Left kidney (tissue), 2 donors: ENCODE measurements around the gene ZNF774. TPM values are rescaled to one million over a fixed set of nuclear protein-coding genes. Genes with fewer than 3 reads are reported as not detected.
"Not testable (repeated sequence)": the region's sequence is repeated elsewhere in the genome, so short reads cannot be mapped to it uniquely, and the experiment has no call there.

ENCODE experiments used
- DNase-seq: peaks from one replicate; pipeline ENCODE4 v3.0.0-alpha.2; 2013
- polyA plus RNA-seq: library from polyadenylated mRNA; unstranded; fragments of 120-200 nt; gene quantifications from one replicate; pipeline ENCODE4 v1.2.1, GENCODE V29; 2013; ENCODE audit not compliant: insufficient read length

ZNF774 gene
- polyA plus RNA-seq, 1 donor = 5.4 TPM

DNA sequence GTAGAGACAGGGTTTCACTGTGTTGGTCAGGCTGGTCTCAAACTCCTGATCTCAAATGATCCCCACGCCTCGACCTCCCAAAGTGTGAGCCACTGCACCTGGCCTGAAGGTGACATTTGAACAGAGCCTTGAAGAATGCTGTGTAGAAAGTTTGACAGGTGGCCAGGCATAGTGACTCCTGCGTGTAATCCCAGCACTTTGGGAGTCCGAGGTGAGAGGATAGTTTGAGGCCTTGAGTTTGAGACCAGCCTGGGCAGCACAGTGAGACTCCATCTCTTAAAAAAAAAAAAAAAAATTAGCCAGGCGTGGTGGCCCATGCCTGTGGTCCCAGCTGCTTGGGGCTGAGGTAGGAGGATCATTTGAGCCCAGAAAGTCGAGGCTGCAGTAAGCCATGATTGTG, 37.4 kb downstream of the ZNF774 start:
- DNase-seq = no peak

DNA sequence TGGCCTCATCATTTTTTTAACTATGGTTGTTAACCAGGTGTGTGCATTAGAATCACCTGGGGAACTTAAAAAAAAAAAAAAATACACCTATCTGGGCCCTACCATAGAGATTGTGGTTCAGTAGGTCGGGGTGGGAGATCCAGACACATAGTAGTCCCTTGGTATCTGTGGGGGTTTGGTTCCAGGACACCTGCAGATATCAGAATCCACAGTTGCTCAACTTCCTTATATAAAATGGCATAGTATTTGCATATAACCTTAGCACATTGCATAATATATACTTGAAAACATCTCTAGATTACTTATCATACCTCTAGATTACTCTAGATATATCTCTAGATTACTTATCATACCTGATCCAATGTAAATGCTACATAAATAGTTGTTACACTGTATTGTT, 41.0 kb downstream of the ZNF774 start:
- DNase-seq = no peak

DNA sequence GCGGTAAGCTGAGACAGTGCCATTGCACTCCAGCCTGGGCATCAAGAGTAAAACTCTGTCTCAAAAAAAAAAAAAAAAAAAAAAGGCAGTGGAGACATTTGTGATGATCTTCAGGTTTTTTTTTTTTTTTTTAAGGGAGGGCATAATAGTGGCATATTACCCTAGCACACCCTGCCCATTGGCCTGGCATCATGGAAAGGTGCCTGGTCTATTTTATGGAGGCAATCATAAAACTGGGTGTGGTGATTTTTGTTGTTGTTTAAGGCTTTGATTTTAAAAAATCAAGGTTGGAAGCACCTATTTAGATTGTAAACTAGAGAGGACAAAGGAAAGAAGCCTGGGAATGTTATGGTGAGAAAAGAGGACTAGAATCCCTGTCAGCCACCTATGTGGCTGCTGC, 42.0 kb downstream of the ZNF774 start:
- no peak for DNase-seq

DNA sequence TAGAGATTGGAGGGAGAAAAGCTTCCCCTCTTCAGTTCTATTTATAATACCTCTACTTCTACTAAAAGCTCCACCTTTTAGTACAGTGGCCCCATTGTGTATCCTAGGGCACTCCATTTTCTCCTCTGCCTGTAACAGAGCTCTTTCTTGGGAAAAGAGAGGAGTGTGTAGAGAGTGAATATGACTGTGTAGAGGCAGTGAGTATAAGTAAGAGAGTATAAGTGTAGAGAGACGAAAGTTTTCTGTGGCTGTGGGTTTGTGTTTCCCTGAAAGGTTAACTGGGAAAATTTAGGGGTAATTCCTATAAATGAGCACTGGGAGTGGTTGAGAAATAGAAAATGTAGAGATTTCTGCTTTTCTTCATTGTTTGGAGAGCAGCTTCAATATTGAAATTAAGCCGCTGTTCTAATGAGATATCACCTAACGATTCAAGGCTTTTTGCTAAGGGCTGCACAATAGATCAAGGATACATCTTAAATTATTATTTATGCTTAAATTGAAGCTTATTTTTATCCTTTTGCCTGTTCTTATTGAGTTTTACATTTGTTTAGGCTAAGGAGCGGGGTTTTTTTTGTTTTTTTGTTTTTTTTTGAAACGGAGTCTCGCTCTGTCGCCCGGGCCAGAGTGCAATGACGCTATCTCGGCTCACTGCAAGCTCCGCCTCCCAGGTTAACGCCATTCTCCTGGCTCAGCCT, 42.8 kb downstream of the ZNF774 start:
- no peak for DNase-seq

DNA sequence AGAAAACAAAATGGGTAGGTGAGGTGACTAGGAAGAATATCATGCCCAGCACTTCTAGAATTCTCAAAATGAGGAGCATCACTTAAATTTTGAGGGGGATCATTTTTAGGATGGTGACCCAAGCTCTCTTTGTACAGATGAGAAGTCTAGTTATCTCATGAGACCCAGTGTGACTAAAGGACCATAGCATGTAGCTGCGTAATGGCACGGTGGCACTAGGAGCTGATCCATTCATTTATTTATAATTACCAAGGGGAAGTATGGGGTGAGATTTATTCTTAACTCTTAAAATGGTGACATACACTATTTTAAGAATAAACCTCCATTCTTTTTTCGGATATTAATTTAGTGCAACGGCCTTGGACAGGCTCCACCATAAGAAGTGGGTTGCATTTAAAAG, 44.2 kb downstream of the ZNF774 start:
- no peak for DNase-seq

DNA sequence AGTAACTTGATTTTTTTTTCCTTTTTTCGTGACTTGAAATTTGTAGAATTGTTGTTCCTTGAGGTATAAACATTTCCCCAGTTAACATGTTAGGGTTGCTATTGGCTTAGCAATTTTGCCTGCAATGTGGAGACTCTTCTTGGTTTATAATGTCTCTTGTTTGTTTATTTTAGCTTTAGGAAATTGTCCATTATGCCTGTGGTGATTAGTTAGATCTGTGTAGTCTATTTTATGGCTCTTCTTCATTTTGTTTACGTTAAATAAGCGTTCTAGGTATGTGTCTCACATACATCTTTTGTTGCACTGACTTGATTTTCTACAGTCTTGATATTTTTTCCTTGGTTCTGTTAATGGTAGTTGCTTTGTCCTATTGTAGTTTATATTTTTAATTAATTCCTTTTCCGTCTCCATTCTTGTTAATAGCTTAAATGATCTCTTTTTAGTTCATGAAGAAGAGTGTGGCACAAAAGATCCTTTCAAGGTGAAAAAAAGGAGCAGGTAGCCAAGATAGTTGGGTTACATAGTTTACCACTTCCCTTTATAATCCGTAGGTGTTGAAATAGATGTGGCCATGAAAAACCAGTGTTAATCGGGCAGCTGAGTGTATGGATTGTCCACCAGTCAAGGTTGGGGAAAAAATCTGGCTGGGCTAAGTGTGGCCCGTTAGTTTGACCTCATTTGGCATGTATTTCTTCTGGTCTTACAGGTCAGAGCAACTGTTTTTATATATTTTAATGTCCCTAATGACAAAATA, 48.1 kb downstream of the ZNF774 start:
- no peak for DNase-seq

DNA sequence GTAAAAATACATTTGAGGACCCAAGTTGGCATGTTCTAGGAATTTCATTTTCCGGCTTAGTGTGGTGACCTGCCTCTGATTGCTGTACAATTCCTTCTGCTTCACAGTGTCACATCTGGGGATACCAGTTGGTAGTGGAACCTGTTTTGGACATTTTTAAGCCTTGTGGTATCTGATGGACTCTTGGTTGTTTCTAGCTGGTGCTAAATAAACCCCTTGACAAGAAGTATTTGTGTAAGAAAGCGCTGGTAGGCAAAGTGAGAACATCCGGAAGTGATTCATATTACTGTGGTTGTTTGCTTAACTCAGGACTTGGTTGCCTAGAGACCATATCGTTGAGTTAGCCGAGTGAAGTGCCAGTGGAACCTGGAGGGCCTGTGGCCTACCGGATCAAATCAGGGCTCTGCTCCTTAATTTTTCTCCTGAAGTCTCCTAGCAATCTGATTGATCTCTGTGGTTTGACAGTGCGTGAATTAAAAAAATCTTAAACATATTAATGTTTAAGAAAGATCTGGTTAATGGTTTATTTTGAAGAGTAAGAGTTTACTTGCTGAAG, 48.8 kb downstream of the ZNF774 start:
- DNase-seq = peak; percentile 89

DNA sequence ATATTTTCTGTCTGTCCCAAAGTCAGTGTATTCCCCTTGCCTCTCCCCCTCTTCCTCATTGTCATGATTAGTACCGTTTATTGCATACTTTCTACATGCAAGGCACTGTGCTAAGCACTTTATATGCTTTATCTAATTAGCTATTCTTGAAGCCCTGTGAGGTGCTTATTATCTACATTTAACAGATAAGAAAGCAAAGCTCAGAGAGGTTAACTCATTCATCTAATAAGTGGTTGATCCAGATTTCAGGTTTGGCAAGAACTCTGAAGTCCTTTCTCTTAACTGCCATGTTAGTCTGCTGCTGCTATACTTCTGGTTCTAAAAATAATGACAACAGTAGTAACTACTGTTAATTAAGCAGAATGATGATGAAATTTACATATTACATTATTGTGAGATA, 49.4 kb downstream of the ZNF774 start:
- DNase-seq = no peak

DNA sequence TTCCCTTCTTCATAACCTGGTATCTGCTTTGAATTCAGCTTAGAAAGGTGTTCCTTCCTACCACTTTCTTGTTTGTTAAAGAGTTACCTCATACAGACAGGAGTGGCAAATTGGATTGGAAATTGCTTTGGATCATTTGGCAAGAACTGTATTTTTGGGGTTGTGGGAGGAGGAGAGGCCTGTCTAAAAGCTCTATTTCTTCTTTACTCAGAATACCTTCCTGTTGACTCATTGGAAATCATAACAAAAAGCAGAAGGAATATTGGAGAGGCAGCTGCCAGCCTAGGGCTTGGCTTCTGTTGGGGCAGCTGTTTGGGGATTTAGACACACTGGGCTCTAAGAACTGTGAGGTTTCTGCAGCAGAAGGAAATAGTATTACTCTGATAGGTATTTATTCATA, 50.1 kb downstream of the ZNF774 start:
- DNase-seq = no peak

DNA sequence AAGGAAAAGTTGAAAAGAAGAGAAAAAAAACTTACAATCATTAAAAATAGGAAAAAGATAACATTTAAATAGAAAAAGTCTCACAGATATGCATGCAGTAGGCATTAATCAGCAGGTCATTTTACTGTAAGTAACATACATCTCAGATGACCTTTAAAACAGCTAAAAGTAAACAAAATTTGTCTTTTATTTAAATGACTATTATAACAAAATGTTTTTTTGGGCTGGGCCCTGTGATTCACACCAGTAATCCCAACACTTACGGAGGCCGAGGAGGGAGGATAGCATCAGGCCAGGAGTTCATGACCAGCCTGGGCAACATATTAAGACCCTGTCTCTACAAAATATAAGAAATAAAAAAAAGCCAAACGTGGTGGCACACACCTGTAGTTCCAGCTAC, 50.7 kb downstream of the ZNF774 start:
- no peak for DNase-seq

DNA sequence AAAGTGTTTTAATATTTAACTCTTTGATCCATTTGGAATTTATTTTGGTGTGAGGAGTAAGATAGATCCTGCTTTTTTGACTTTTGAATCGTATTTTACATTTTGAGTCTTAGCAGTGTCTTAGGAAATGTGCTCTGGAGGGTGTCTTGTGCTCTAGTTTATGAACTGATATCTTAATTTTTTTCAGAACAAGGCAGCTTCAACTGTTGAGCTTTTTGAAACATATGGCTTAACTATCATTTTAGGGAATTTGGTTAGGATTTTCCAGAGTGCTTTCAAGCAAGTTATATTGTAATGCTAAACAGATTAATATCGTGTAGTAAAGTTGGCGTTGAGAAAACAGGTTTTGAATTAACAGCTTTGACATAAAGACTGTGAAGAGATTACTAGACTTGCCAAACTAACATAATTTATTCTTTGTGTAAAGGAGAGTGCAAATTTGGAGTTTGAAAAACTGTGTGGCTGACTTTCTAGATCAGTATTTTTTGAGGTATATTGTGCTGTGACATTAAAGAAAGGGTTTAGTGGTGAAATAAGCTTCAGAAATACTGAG, 53.0 kb downstream of the ZNF774 start:
- DNase-seq = no peak

DNA sequence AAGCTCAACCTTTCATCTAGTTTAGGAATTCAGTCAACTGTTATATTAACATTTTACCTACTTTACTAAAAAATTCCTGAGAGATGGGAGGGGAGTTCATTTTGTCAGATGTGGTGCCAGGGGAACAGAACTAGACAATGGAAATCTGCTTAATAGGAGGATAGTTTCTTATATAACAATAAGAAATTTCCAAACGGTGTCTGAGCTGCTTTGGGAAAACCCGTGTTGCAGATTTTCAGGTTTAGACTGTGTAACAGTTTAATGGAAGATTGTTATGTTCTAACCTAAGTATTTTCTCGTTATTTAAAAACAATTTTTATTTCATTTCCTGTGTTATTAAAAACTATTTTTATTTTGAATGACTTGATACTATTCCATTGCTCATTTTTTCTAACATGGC, 55.3 kb downstream of the ZNF774 start:
- no peak for DNase-seq

DNA sequence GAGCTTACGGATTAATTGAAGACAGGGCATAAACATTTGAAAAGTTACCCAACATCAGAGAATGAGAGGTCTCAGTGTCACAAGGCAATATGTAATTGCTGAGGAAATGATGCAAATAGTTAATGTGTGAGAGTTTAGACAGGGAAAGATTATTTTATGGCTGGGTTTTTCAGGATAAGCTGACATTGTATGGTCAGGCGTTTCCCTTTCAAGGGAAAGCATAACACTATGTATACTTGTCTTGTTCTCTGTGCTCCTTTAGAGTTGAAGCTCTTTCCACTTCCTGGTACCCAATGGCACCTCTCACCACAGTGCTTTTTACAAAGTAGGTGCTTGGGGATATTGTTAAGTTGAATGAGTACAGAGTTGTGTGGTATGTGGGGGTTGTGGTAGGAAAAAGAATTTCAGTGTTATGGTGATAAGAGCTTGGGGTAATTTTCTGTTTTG, 55.8 kb downstream of the ZNF774 start:
- no peak for DNase-seq

DNA sequence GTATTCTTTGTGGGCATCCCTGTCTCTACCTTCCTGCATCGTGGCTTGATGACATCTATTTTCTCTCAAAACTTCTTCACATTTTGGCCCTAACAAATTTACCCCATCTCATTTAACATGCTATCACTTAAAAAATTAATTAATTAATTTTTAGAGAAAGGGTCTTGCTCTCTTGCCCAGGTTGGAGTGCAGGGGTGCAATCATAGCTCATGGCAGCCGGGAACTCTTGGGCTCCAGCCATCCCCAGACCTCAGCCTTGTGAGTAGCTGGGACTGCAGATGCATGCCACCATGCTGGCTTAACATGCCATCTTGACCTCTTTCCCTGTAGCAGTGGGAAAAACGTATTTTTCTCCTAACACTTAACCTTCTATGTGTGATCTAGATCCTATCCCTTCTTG, 56.6 kb downstream of the ZNF774 start:
- no peak for DNase-seq

DNA sequence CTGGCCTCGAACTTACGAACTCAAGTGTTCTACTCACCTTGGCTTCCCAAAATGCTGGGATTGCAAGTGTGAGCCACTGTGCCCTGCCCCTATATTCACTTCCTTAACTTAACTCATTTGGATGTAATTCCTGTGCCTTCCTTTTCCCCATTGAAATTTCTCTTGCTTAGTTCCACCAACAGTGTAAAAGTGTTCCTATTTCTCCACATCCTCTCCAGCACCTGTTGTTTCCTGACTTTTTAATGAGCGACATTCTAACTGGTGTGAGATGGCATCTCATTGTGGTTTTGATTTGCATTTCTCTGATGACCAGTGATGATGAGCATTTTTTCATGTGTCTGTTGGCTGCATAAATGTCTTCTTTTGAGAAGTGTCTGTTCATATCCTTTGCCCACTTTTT, 57.5 kb downstream of the ZNF774 start:
- not testable (repeated sequence) for DNase-seq

DNA sequence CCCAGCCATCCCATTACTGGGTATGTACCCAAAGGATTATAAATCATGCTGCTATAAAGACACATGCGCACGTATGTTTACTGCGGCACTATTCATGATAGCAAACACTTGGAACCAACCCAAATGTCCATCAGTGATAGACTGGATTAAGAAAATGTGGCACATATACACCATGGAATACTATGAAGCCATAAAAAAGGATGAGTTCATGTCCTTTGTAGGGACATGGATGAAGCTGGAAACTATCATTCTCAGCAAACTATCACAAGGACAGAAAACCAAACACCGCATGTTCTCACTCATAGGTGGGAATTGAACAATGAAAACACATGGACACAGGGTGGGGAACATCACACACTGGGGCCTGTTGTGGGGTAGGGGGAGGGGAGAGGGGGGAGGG, 58.2 kb downstream of the ZNF774 start:
- not testable (repeated sequence) for DNase-seq

DNA sequence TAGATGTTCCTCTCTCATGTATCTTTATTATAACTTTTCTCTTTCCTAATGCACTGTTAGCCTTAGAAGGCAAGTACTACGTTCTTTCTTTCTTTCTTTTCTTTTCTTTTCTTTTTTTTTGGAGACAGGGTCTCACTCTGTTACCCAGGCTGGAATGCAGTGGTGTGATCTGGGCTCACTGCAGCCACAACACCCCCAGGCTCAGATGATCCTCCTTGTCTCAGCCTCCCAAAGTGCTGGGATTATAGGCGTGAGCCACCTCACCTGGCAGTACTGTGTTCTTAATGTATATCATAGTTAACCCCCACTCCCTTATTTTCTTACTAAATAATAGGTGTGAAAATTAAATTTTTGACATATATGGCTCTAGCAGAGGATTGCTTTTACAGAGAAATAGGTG, 59.1 kb downstream of the ZNF774 start:
- no peak for DNase-seq

Other genes with a start within 250 kb of the ZNF774 start
- gene IDH2, start 249.8 kb upstream of the ZNF774 start, polyA plus RNA-seq = 185 TPM
- 43.0 TPM for gene SEMA4B, start 151.0 kb upstream of the ZNF774 start, polyA plus RNA-seq
- 49.4 TPM for gene CIB1, start 118.3 kb upstream of the ZNF774 start, polyA plus RNA-seq
- 5.8 TPM for gene GDPGP1, start 118.1 kb upstream of the ZNF774 start, polyA plus RNA-seq
- gene TTLL13, start 102.7 kb upstream of the ZNF774 start, polyA plus RNA-seq = 0.45 TPM
- gene NGRN, start 86.6 kb upstream of the ZNF774 start, polyA plus RNA-seq = 113 TPM
- 198 TPM for gene IQGAP1, start 36.0 kb downstream of the ZNF774 start, polyA plus RNA-seq
- gene CRTC3, start 177.6 kb downstream of the ZNF774 start, polyA plus RNA-seq = 30.5 TPM